Esophagus squamous epithelium (tissue), 4 donors: ENCODE data around the gene DTX3.

Experiments used
- POLR2A ChIP-seq, 4 donors: fragments of 450-650 bp; IDR thresholded peaks; one replicate each; pipeline ENCODE4 v1.6.1; 2017; ENCODE audit warnings: antibody characterized with exemption in 4 of 4, mild to moderate bottlenecking in 4 of 4, moderate library complexity in 3 of 4
- TF ChIP-seq, protein P1 (sequence below), 6 experiments: fragments of 450-650 bp in 4 of 6; fragments of 200-600 bp in 2 of 6; sonication (generic) in 2 of 6; IDR thresholded peaks; one replicate each; pipeline ENCODE4 v1.5.1; 2016 to 2019; ENCODE audit warnings: antibody characterized with exemption in 6 of 6, mild to moderate bottlenecking in 4 of 6, moderate library complexity in 4 of 6

- TF ChIP-seq, protein P1, sequence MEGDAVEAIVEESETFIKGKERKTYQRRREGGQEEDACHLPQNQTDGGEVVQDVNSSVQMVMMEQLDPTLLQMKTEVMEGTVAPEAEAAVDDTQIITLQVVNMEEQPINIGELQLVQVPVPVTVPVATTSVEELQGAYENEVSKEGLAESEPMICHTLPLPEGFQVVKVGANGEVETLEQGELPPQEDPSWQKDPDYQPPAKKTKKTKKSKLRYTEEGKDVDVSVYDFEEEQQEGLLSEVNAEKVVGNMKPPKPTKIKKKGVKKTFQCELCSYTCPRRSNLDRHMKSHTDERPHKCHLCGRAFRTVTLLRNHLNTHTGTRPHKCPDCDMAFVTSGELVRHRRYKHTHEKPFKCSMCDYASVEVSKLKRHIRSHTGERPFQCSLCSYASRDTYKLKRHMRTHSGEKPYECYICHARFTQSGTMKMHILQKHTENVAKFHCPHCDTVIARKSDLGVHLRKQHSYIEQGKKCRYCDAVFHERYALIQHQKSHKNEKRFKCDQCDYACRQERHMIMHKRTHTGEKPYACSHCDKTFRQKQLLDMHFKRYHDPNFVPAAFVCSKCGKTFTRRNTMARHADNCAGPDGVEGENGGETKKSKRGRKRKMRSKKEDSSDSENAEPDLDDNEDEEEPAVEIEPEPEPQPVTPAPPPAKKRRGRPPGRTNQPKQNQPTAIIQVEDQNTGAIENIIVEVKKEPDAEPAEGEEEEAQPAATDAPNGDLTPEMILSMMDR (IDR thresholded peaks at IDR 0.05) = no peak
- no peak for TF ChIP-seq POLR2A (IDR thresholded peaks at IDR 0.05)
Measured at GRCh38 chr12:57637364-57637763, 32.7 kb downstream of the DTX3 start.
